ENCODE measurements around the gene WIZ. TPM values are rescaled to one million over a fixed set of nuclear protein-coding genes. Genes with fewer than 3 reads are reported as not detected.

Gene WIZ
- total and polyA plus RNA-seq, 2 experiments from 2014 or later = 8.9 to 39.5 TPM

DNA sequence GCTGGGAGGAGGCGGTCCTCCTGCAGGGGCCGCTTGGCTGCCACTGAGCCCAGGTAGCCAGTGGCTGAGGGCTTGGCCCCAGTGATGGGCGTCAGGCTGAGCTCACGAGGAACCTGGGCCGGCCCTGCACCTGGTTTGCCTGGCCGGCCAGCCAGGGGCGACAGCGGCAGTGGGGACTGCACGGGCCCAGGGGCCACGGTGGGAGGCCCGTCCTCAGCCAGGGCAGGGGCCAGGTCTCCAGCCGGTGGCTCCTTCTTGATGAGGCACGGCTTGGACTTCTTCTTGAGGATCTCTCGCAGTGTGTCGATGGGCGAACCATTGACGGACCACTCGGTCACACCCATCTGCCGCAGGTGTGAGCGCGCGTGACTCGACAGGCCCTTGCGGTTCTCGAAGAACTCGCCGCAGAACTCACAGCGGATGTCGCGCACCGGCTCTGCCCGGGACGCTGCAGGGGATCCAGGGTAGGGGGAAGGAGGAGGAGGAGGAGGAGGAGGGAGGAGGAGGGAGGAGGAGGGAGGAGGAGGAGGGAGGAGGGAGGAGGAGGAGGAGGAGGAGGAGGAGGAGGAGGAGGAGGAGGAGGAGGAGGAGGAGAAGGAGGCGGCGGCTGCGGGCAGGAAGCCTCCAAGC lies 24.3 kb downstream of the WIZ start (continued):
- TF ChIP-seq, protein P1, sequence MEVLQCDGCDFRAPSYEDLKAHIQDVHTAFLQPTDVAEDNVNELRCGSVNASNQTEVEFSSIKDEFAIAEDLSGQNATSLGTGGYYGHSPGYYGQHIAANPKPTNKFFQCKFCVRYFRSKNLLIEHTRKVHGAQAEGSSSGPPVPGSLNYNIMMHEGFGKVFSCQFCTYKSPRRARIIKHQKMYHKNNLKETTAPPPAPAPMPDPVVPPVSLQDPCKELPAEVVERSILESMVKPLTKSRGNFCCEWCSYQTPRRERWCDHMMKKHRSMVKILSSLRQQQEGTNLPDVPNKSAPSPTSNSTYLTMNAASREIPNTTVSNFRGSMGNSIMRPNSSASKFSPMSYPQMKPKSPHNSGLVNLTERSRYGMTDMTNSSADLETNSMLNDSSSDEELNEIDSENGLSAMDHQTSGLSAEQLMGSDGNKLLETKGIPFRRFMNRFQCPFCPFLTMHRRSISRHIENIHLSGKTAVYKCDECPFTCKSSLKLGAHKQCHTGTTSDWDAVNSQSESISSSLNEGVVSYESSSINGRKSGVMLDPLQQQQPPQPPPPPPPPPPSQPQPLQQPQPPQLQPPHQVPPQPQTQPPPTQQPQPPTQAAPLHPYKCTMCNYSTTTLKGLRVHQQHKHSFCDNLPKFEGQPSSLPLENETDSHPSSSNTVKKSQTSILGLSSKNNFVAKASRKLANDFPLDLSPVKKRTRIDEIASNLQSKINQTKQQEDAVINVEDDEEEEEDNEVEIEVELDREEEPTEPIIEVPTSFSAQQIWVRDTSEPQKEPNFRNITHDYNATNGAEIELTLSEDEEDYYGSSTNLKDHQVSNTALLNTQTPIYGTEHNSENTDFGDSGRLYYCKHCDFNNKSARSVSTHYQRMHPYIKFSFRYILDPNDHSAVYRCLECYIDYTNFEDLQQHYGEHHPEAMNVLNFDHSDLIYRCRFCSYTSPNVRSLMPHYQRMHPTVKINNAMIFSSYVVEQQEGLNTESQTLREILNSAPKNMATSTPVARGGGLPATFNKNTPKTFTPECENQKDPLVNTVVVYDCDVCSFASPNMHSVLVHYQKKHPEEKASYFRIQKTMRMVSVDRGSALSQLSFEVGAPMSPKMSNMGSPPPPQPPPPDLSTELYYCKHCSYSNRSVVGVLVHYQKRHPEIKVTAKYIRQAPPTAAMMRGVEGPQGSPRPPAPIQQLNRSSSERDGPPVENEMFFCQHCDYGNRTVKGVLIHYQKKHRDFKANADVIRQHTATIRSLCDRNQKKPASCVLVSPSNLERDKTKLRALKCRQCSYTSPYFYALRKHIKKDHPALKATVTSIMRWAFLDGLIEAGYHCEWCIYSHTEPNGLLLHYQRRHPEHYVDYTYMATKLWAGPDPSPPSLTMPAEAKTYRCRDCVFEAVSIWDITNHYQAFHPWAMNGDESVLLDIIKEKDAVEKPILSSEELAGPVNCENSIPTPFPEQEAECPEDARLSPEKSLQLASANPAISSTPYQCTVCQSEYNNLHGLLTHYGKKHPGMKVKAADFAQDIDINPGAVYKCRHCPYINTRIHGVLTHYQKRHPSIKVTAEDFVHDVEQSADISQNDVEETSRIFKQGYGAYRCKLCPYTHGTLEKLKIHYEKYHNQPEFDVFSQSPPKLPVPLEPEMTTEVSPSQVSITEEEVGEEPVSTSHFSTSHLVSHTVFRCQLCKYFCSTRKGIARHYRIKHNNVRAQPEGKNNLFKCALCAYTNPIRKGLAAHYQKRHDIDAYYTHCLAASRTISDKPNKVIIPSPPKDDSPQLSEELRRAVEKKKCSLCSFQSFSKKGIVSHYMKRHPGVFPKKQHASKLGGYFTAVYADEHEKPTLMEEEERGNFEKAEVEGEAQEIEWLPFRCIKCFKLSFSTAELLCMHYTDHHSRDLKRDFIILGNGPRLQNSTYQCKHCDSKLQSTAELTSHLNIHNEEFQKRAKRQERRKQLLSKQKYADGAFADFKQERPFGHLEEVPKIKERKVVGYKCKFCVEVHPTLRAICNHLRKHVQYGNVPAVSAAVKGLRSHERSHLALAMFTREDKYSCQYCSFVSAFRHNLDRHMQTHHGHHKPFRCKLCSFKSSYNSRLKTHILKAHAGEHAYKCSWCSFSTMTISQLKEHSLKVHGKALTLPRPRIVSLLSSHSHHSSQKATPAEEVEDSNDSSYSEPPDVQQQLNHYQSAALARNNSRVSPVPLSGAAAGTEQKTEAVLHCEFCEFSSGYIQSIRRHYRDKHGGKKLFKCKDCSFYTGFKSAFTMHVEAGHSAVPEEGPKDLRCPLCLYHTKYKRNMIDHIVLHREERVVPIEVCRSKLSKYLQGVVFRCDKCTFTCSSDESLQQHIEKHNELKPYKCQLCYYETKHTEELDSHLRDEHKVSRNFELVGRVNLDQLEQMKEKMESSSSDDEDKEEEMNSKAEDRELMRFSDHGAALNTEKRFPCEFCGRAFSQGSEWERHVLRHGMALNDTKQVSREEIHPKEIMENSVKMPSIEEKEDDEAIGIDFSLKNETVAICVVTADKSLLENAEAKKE (CRISPR knock-in tag; IDR thresholded peaks at IDR 0.05) = no peak
- no peak for TF ChIP-seq ZNF114 (CRISPR knock-in tag; IDR thresholded peaks at IDR 0.05)
- TF ChIP-seq ZNF331 (CRISPR knock-in tag; IDR thresholded peaks at IDR 0.05; ENCODE audit: low read depth) = no peak
- no peak for TF ChIP-seq STAT1 (IDR thresholded peaks at IDR 0.05; ENCODE audit: unreplicated experiment)
- TF ChIP-seq EZH2 (IDR thresholded peaks at IDR 0.05; ENCODE audit: low read depth, unreplicated experiment) = no peak
- TF ChIP-seq JUNB (IDR thresholded peaks at IDR 0.05; ENCODE audit: unreplicated experiment) = no peak
- TF ChIP-seq, protein P2, sequence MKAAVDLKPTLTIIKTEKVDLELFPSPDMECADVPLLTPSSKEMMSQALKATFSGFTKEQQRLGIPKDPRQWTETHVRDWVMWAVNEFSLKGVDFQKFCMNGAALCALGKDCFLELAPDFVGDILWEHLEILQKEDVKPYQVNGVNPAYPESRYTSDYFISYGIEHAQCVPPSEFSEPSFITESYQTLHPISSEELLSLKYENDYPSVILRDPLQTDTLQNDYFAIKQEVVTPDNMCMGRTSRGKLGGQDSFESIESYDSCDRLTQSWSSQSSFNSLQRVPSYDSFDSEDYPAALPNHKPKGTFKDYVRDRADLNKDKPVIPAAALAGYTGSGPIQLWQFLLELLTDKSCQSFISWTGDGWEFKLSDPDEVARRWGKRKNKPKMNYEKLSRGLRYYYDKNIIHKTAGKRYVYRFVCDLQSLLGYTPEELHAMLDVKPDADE (IDR thresholded peaks at IDR 0.05) = no peak
- no peak for TF ChIP-seq NANOG (IDR thresholded peaks at IDR 0.05; ENCODE audit: borderline replicate concordance)
